Mammary epithelial cell (primary cell): Measurements from ENCODE around the gene TMCC2.

Experiments used
- EZH2 ChIP-seq: IDR thresholded peaks from 2 replicates; pipeline ENCODE4 v1.6.1; 2012; ENCODE audit warnings: low read length, inconsistent platforms, borderline replicate concordance
- TF ChIP-seq, protein P1 (sequence below), 2 donors: IDR thresholded peaks in 1 of 2; conservative IDR thresholded peaks in 1 of 2; 2 replicates each; pipeline ENCODE4 v1.5.1; 2011 to 2012; ENCODE audit warnings: inconsistent platforms in 2 of 2, low read length in 2 of 2, mild to moderate bottlenecking in 2 of 2, control low read depth in 1 of 2, low read depth in 1 of 2; ENCODE audit not compliant: insufficient read depth in 1 of 2; ENCODE audit errors: extremely low read depth in 1 of 2

DNA sequence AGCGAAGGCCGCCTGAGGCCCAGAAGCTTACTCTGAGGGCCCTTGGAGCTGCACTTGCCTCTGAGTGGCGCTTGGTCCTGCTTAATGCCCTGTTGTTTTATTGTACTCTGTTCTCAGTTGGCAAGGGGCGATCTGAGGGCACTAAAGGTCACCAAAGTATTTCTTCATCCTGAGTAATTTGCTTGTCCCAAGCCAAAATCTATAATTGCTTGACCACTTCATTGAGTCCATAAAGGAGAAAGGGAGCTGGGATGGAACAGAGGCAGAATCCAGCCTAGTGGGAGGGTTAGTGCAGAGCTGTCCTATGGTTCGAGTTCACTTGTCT lies 94.2 kb downstream of the TMCC2 start:
- TF ChIP-seq, protein P1, sequence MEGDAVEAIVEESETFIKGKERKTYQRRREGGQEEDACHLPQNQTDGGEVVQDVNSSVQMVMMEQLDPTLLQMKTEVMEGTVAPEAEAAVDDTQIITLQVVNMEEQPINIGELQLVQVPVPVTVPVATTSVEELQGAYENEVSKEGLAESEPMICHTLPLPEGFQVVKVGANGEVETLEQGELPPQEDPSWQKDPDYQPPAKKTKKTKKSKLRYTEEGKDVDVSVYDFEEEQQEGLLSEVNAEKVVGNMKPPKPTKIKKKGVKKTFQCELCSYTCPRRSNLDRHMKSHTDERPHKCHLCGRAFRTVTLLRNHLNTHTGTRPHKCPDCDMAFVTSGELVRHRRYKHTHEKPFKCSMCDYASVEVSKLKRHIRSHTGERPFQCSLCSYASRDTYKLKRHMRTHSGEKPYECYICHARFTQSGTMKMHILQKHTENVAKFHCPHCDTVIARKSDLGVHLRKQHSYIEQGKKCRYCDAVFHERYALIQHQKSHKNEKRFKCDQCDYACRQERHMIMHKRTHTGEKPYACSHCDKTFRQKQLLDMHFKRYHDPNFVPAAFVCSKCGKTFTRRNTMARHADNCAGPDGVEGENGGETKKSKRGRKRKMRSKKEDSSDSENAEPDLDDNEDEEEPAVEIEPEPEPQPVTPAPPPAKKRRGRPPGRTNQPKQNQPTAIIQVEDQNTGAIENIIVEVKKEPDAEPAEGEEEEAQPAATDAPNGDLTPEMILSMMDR (conservative IDR thresholded peaks at IDR 0.05 in 1 of 2, IDR thresholded peaks at IDR 0.05 in 1 of 2; ENCODE audit: extremely low read depth in 1 of 2, insufficient read depth in 1 of 2, low read depth in 1 of 2, low read length in 2 of 2) = no peak
- no peak for TF ChIP-seq EZH2
